A549 (cell line): Measurements from ENCODE around the gene ATP6V0E1. TPM values are rescaled to one million over a fixed set of nuclear protein-coding genes. Genes with fewer than 3 reads are reported as not detected.
A peak's percentile ranks its signal among the peaks of the same experiment; 100 is the strongest.

Experiments used
- ATAC-seq, 2 experiments: fragments of 200-7000 bp in 1 of 2; fragments of >200 bp in 1 of 2; cut with Nextera tagmentation in 1 of 2; cut with Tn5 transposase in 1 of 2; 3 replicates each; pipeline versions ENCODE4 v1.8.0 to v1.9.1; 2018 to 2020; ENCODE audit warnings: mild to moderate bottlenecking in 1 of 2, moderate library complexity in 1 of 2
- CTCF ChIA-PET: fragments of 300-600 bp; sonication (Branson Sonifier 250); formaldehyde crosslinking; extraction: SDS; loops from one replicate; lab custom pipeline; 2021; ENCODE audit warnings: antibody characterized with exemption, inconsistent platforms; lab: Yijun Ruan, JAX
- POLR2A ChIA-PET: fragments of 350-600 bp; formaldehyde crosslinking; extraction: SDS; loops from one replicate; lab custom pipeline; 2021; ENCODE audit warnings: antibody characterized with exemption, inconsistent platforms; lab: Yijun Ruan, JAX
- DNase-seq, 2 experiments: peaks; one replicate each; pipeline versions ENCODE4 v3.0.0 to v3.0.0-alpha.2; 2011 to 2016; ENCODE audit warnings: low read depth in 1 of 2, low spot score in 1 of 2
- FAIRE-seq: peaks from 2 replicates; lab custom pipeline; 2011; peaks lifted over from hg19 to GRCh38; lab: Jason Lieb, UNC
- H3K27ac ChIP-seq, 2 experiments: fragments of >200 bp; sonication (Bioruptor Twin); formaldehyde crosslinking; 3 replicates each; pipeline ENCODE4 v1.5.1; 2016 to 2017
- H3K4me1 ChIP-seq: fragments of >200 bp; sonication (Bioruptor Twin); formaldehyde crosslinking; 3 replicates; pipeline ENCODE4 v1.6.1; 2016
- H3K4me2 ChIP-seq: fragments of >200 bp; sonication (Bioruptor Twin); formaldehyde crosslinking; 3 replicates; pipeline ENCODE4 v1.6.1; 2016
- H3K4me3 ChIP-seq: fragments of >200 bp; sonication (Bioruptor Twin); formaldehyde crosslinking; 3 replicates; pipeline ENCODE4 v1.5.1; 2016
- H3K9me3 ChIP-seq: fragments of >200 bp; sonication (Bioruptor Twin); formaldehyde crosslinking; 3 replicates; pipeline ENCODE4 v1.6.1; 2016
- CBX8 ChIP-seq: fragments of 200-600 bp; sonication (generic); IDR thresholded peaks from 2 replicates; pipeline ENCODE4 v1.6.1; 2016
- CHD2 ChIP-seq: fragments of 150-350 bp; IDR thresholded peaks from 2 replicates; pipeline ENCODE4 v1.6.1; 2014; ENCODE audit warnings: low read length; ENCODE audit not compliant: partially characterized antibody
- CHD4 ChIP-seq: fragments of 200-600 bp; sonication (generic); IDR thresholded peaks from 2 replicates; pipeline ENCODE4 v1.6.1; 2016; ENCODE audit warnings: antibody characterized with exemption, mild to moderate bottlenecking, borderline replicate concordance
- EHF ChIP-seq: fragments of 250-450 bp; sonication (Bioruptor Pico); IDR thresholded peaks from 2 replicates; pipeline ENCODE4 v1.5.0; 2020; ENCODE audit warnings: mild to moderate bottlenecking
- ELK1 ChIP-seq: fragments of 150-350 bp; IDR thresholded peaks from 2 replicates; pipeline ENCODE4 v1.6.1; 2014; ENCODE audit warnings: low read depth, mild to moderate bottlenecking, low read length
- EP300 ChIP-seq, 2 experiments: fragments of >200 bp; sonication (Bioruptor Twin); formaldehyde crosslinking; IDR thresholded peaks; 2 replicates in 1 of 2; 3 replicates in 1 of 2; pipeline ENCODE4 v1.6.1; 2016 to 2017
- FOSL2 ChIP-seq, 2 experiments: fragments of 450-650 bp in 1 of 2; fragments of >200 bp in 1 of 2; sonication (Bioruptor Twin) in 1 of 2; formaldehyde crosslinking; IDR thresholded peaks; 2 replicates each; pipeline versions ENCODE4 v1.5.0 to v1.6.1; 2016 to 2020; ENCODE audit warnings: mild to moderate bottlenecking in 1 of 2, moderate library complexity in 1 of 2
- HES2 ChIP-seq: fragments of >200 bp; sonication (Bioruptor Twin); formaldehyde crosslinking; IDR thresholded peaks from 2 replicates; pipeline ENCODE4 v1.6.1; 2016
- HEYL ChIP-seq: fragments of 250-450 bp; sonication (Bioruptor Pico); IDR thresholded peaks from 2 replicates; pipeline ENCODE4 v1.8.0; 2021; ENCODE audit warnings: mild to moderate bottlenecking, moderate library complexity
- HOXB5 ChIP-seq: fragments of 250-450 bp; sonication (Bioruptor Pico); IDR thresholded peaks from 2 replicates; pipeline ENCODE4 v1.5.0; 2020; ENCODE audit warnings: mild to moderate bottlenecking, moderate library complexity
- MAFK ChIP-seq: fragments of 450-650 bp; IDR thresholded peaks from 2 replicates; pipeline ENCODE4 v1.6.1; 2014; ENCODE audit not compliant: partially characterized antibody
- MAX ChIP-seq: IDR thresholded peaks from 2 replicates; pipeline ENCODE4 v1.6.1; 2012
- MYC ChIP-seq: IDR thresholded peaks from 2 replicates; pipeline ENCODE4 v1.6.1; 2012; ENCODE audit warnings: mild to moderate bottlenecking, inconsistent platforms, low read length, improper control_type of control experiment, borderline replicate concordance
- NPAS2 ChIP-seq: fragments of 250-450 bp; sonication (Bioruptor Pico); IDR thresholded peaks from 2 replicates; pipeline ENCODE4 v1.8.0; 2022; ENCODE audit warnings: mild to moderate bottlenecking, moderate library complexity, borderline replicate concordance
- POLR2A ChIP-seq: IDR thresholded peaks from 2 replicates; pipeline ENCODE4 v1.6.1; 2012; ENCODE audit warnings: mild to moderate bottlenecking, low read length
- RAD21 ChIP-seq, 2 experiments: fragments of >200 bp in 1 of 2; sonication (Bioruptor Twin) in 1 of 2; formaldehyde crosslinking in 1 of 2; IDR thresholded peaks in 1 of 2; conservative IDR thresholded peaks in 1 of 2; 2 replicates in 1 of 2; 3 replicates in 1 of 2; pipeline ENCODE4 v1.6.1; 2012 to 2018; ENCODE audit warnings: inconsistent platforms in 1 of 2
- RCOR1 ChIP-seq: fragments of 150-350 bp; IDR thresholded peaks from 2 replicates; pipeline ENCODE4 v1.6.1; 2014; ENCODE audit warnings: antibody characterized with exemption, low read length, low read depth
- ZC3H11A ChIP-seq: fragments of 450-650 bp; IDR thresholded peaks from 2 replicates; pipeline ENCODE4 v1.6.1; 2014; ENCODE audit warnings: antibody characterized with exemption, mild to moderate bottlenecking
- ZFP36 ChIP-seq: fragments of 450-650 bp; IDR thresholded peaks from 2 replicates; pipeline ENCODE4 v1.6.1; 2014; ENCODE audit warnings: borderline replicate concordance; ENCODE audit not compliant: partially characterized antibody
- WGBS: methylation state at CpG from one replicate; pipeline ENCODE4 v1.1.6; 2017; ENCODE audit errors: missing lambda C conversion rate; 5-methylcytosine and 5-hydroxymethylcytosine counted together
- polyA plus RNA-seq, 4 experiments: library from polyadenylated mRNA; depleted of rRNA in 3 of 4; stranded (reverse); fragments of >200 nt; fragmentation: RNase III in 1 of 4; extraction: RNeasy Plus Mini Kit Qiagen cat#74134 plus additional on column Dnase treatment in 1 of 4; gene quantifications; 2 replicates in 3 of 4; 3 replicates in 1 of 4; pipeline ENCODE4 v1.2.3, GENCODE V29; 2011 to 2017

ATP6V0E1 gene
- polyA plus RNA-seq, 2 of the 4 experiments (the other 2 are of a cell fraction), result 297 to 344 TPM

- FAIRE-seq, result no peak
- ChIA-PET POLR2A (no interaction called here), CTCF (interaction anchor here (1.0 to 2.9 kb wide), 5 partner anchors 9 to 302 kb away, joined by 3 to 10 read pairs (median 8); partner anchors contain the start of gene RPL26L1)
- ATAC-seq, result no peak
- Histone ChIP-seq H3K9me3 (no peaks in the 10 kb centered on the region), H3K4me1 (peaks cover 13% of the 10 kb centered on the region; the same call in 1 of the 3 replicates), H3K27ac (no peak overlapping the region), H3K4me2 (no peak overlapping the region), H3K4me3 (no peak overlapping the region)
- WGBS, result 91% methylated on average over 7 of the region's 7 CpGs
- TF ChIP-seq ZFP36 (no peak), EP300 (IDR thresholded peaks at IDR 0.05) (no peak), MAX (no peak), RCOR1 (no peak)
- DNase-seq, result no peak
Measured at GRCh38 chr5:172981931-172982330, 1.6 kb upstream of the ATP6V0E1 start.

- DNase-seq, result peak; percentile 69 to 77
- peak; percentile 78 to 82 for ATAC-seq
- peak overlapping the region; percentile 87 for H3K4me3 ChIP-seq
- TF ChIP-seq FOSL2 (IDR thresholded peaks at IDR 0.05), result no peak
- 0 out of 2 replicates have a peak, but pooled peaks have one; percentile 6 for TF ChIP-seq FOSL2 (CRISPR knock-in tag; IDR thresholded peaks at IDR 0.05)
- no peak for TF ChIP-seq CBX8
- no peak for TF ChIP-seq POLR2A
- TF ChIP-seq ELK1, result no peak
- 0 out of 2 replicates have a peak, but pooled peaks have one; percentile 24 for TF ChIP-seq HOXB5 (CRISPR knock-in tag)
- peak; percentile 23 to 29; a peak in 4 of 5 replicates for TF ChIP-seq RAD21 (conservative IDR thresholded peaks at IDR 0.05 in 1 of 2, IDR thresholded peaks at IDR 0.05 in 1 of 2)
- TF ChIP-seq MAFK, result peak; percentile 62
- TF ChIP-seq MAX, result no peak; the same call in 1 of the 2 replicates
- TF ChIP-seq HEYL, result no peak
- no peak for TF ChIP-seq EHF (CRISPR knock-in tag)
- ChIA-PET CTCF (interaction anchor here (0.7 to 2.9 kb wide), 14 partner anchors 9 to 278 kb away, joined by 3 to 9 read pairs (median 4); partner anchors contain the start of gene RPL26L1), POLR2A (interaction anchor here (1.2 to 2.0 kb wide), 5 partner anchors 11 to 250 kb away, joined by 3 to 11 read pairs (median 4); partner anchors contain the start of genes BNIP1, NKX2-5 and RPL26L1)
- peaks cover 13% of the 10 kb centered on the region; the same call in 1 of the 3 replicates for H3K4me1 ChIP-seq
- H3K4me2 ChIP-seq, result peak overlapping the region; percentile 91
- WGBS, result 3% methylated on average over 15 of the region's 15 CpGs
- peak overlapping the region; percentile 83 to 95 for H3K27ac ChIP-seq
- no peaks in the 10 kb centered on the region for H3K9me3 ChIP-seq
- no peak for FAIRE-seq
Measured at GRCh38 chr5:172984244-172984953, 828 bp downstream of the ATP6V0E1 start.

- H3K4me1 ChIP-seq, result peaks cover 13% of the 10 kb centered on the region; the same call in 1 of the 3 replicates
- no peak for DNase-seq
- TF ChIP-seq ZC3H11A (no peak), NPAS2 (CRISPR knock-in tag) (no peak), HES2 (no peak), POLR2A (no peak), CHD4 (no peak), CHD2 (no peak), MYC (no peak)
- H3K9me3 ChIP-seq, result no peaks in the 10 kb centered on the region
- no peak overlapping the region for H3K27ac ChIP-seq
- no peak for ATAC-seq
- CTCF ChIA-PET, result interaction anchor here (1.9 kb wide), 1 partner anchor 279 kb away, joined by 5 read pairs; no protein-coding TSS in a partner anchor
- POLR2A ChIA-PET, result no interaction called here
- no peak overlapping the region for H3K4me3 ChIP-seq
- peak overlapping the region; percentile 91 for H3K4me2 ChIP-seq
- FAIRE-seq, result no peak
Measured at GRCh38 chr5:172985596-172985995, 2.0 kb downstream of the ATP6V0E1 start.
